Stimulated activated CD8-positive, alpha-beta memory T cell treated with anti-CD3 and anti-CD28 coated beads, Interleukin-15, amount 100 ng/mL, for 48 hours (primary cell): Measurements from ENCODE around the gene TMEM109.
"Not testable (repeated sequence)": the region's sequence is repeated elsewhere in the genome, so short reads cannot be mapped to it uniquely, and the experiment has no call there.

ENCODE experiments used
- DNase-seq, 2 donors: peaks; one replicate each; pipeline ENCODE4 v3.0.0-alpha.2; 2020; ENCODE audit warnings: low read depth in 2 of 2

The TMEM109 gene

DNA sequence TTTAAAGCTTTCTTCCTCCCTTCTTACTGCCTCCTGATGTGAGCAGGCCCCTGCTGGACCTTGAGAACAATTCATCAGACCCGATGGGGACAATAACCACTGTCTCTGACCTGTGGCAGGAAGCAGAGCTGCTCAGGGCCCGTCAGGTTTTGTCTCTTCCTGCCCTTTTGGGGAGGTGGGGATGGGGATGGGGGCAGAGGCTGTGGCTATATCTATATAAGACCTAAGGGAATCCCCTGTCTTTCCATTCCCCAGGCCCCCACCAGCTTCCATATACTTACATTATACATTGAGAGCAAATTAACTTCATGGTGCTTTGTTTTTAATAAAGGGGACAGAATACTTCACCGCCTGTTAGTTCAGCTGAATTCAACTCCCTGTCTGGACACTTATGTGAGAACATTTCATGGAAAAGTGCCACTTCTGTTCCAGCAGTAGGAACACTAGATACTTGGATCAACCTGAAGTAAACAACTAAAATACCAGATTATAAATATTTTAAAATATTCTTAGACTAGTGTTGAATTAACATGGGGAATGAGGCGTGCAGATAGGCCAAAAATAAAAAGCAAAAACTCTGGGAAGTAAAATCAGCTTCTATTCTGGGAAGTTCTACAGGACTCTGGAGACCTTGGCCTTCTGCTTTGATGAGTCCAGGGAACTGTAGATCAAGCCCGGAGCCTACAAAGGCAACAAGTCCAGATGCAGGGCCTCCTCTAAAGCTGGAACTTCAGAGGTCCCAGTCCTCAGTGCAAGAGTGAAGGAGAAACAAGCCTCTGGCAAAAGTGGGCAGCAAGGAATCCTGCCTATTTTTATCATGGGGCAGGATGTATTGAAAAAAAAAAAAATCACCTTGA, 35.5 kb upstream of the TMEM109 start:
- no peak for DNase-seq

- no peak for DNase-seq
Measured at GRCh38 chr11:60879104-60879503, 34.9 kb upstream of the TMEM109 start.

DNA sequence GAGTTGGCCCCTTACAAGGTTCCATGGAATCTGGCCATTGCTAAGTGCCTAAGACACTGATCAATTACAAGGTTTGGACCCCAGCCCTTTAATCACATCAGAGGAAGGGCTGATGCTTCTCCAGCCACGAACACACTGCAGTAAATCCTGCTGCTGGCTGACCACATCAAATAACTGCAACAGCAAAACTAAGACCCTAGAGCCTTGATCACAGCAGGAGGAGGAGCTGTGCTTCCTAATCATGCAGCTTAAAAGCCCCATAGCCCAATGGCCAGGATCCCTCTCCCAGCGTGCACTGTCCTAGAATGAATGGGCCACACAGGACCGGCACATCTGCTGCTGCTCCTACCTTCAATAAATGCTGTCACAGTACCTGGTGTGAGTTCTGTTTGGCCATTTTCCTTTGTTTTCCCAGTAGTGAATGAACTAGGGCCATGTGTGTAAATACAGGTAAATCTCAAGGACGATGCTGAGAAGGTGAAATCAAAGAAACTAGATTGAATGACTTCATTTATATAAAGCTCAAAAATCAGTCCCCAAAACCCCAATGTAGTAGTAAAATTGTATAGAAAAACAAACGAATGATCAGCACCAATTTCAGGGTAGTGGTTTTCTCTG, 33.9 kb upstream of the TMEM109 start:
- DNase-seq = no peak

GRCh38 chr11:60880643-60881282, 33.2 kb upstream of the TMEM109 start:
- no peak for DNase-seq

DNA sequence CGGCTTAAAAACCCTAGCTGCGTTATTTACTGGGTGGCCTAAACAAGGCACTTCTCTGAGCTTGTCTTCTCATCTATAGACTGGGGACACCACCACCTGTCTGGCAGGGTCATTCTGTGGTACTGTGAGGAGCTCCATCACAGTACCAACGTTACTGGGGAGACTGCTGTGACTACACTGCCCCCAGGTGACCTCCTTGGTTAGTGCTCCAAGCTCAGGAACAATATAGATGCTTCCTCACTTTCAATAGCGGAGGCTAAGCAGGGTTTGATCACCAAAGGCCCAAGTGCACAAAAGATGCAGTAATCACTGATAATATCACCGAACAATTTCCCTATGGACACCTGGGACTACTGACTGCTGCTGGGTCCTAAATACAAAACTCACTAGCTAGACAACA, 26.4 kb upstream of the TMEM109 start:
- no peak for DNase-seq

GRCh38 chr11:60889869-60890311, 24.1 kb upstream of the TMEM109 start:
- no peak for DNase-seq

GRCh38 chr11:60890696-60891095, 23.3 kb upstream of the TMEM109 start:
- DNase-seq = no peak

DNA sequence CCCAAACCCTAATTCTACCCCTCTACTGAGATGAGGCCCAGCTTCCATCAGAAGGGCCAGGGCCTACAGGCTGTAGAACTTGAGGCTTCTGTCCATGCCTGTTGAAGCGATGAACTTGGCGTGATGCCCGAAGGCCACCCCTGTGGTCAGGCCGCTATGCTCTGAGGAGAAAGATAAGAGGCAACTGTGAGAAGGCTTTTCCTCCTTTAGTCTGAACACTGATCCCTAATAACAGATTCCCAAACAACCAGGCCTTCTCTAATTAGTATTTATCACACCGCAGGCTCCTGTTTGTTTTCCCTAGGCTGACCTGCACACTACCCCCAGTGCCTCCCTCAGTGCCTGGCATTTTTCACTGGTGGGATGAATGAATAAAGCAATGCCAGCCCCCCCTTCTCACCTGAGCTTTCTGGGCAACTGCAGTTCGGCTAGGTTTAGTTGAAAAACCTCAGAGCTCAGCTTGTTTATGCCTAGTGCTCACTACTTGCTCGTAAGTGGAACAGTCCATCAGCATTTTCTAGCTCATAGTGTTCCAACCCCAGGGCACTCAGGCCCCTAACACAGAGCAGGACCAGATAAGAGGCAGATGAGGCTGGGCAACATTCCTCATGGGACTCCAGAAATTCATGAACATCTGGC, 22.7 kb upstream of the TMEM109 start:
- no peak for DNase-seq

DNA sequence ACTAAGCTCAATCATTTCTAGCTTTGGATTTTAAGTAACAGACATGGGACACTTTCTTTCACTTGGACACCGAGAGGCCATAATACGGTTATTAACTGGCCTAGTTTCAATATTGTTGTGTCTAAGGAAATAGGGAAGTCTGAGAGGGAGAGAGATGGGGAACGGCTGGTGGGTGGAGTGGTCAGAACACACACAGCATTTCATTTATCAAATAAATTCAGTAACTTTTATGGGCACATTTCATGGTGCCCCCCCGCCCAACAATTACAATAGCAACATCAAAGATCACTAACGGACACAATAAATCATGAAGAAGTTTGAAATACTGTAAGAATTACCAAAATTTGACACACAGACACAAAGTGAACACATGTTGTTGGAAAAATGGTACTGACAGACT, 18.3 kb upstream of the TMEM109 start:
- DNase-seq = no peak

GRCh38 chr11:60897496-60897895, 16.5 kb upstream of the TMEM109 start:
- no peak for DNase-seq

DNA sequence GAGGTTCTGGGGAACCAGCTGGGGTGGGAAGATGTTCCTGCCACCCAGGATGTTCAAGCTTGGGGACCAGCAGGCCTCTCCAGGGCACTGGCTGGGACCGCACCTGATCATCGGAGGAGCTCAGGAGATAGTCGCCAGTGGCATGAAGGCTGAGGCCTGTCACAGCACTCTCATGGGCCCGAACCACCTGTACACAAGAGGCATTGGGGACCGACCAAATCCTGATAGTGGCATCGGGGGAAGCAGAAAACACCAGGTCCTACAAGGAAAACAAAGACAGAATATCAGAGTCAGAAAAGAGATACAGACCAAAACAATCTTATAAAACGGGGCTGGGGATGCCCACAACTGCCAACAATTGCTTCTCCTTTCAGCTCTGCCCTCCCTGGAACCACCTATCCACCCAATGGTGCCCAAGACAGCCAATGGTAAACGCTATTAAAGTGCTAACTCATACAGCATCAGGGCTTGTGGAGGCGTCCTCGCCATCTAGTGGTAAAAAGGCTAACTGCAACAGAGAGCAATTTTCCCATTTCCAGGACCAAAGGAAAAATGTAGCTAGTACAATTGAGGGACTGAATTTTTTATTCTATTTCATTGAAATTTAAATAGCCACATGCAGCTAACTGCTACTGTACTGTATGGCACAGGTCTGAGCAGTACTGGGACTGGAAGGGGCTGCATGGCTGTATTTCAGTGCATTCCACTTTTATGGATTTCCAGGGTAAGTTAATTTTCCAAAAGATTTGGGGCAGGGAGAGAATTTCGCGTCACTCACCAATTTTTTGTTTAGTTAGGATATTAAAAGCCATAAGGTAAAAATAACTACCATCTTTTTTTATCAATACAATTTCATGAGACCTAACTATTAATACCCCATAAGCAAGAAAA, 14.7 kb upstream of the TMEM109 start:
- DNase-seq = no peak

- no peak for DNase-seq
Measured at GRCh38 chr11:60899977-60900376, 14.0 kb upstream of the TMEM109 start.

- no peak for DNase-seq
Measured at GRCh38 chr11:60900673-60901404, 13.1 kb upstream of the TMEM109 start.

DNA sequence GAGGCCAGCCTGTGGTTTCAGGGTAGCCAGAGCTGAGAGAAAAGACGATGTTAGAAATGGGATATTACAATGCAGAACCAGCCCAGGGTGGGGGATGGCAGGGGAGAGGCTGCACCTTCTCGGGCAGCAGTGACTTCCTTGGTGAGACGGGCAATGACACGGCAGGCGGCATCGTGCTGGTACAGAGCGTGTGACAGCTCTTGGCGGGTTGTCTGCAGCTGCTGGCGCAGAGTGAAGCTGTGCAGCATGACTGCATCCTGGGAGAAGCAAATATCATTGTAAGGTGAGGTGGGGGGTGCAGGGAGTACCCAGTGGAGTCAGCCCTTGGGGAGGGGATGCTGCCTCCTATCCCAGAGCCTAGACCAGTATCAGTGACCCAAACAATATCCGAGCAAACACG, 11.3 kb upstream of the TMEM109 start:
- no peak for DNase-seq

- no peak for DNase-seq
Measured at GRCh38 chr11:60905047-60905446, 8.9 kb upstream of the TMEM109 start.

DNA sequence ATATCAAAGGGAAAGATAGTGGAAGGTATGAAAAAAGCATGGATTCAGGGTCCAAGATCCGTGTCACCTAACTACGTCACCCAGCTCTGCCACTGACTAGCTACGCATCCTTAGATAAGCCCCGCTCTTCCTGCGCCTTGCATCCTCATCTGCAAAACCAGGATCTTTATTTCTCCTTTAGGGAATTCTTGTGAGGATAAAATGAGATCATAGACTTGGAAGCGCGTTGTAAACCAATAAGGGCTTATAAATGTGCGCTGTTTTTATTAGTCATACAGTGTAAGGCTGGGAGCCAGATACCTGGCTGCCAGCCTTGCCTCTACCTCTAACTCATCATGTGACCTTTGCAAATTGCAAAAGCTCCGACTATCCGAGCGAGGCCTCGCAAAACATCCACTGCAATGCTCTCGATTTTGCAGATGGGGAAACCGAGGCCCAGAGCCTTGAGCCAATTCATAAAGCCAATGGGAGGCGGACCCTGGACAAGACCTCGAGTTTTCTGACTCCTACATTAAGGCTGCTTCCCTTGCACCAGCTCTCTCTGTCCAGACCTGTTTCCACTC, 8.3 kb upstream of the TMEM109 start:
- no peak for DNase-seq

GRCh38 chr11:60906132-60906972, 7.6 kb upstream of the TMEM109 start, which contains the start of gene PRPF19:
TSS of gene PRPF19 (minus strand) at chr11:60906585. CDS start at chr11:60906382, 203 bp downstream.
- DNase-seq = peak; percentile 97

DNA sequence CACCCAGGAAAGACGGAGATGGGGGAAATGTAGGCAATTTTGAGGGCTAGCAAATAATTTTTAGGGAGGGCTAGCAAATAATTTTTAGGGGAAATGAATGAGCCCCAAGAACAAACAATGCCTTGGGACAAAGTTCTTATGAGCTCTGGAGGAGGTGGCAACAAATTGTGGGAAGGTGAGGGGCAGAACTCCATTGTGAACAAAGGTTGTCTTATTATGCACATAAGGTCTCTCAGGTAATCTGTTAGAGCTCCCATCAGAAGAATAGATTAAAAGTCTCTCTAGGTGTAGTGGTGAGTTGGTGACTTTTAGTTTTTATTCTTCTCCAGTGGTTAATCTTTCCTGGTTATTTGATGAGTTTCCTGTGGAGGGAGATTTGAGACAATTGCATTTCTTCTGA, 5.2 kb upstream of the TMEM109 start:
- DNase-seq = no peak

DNA sequence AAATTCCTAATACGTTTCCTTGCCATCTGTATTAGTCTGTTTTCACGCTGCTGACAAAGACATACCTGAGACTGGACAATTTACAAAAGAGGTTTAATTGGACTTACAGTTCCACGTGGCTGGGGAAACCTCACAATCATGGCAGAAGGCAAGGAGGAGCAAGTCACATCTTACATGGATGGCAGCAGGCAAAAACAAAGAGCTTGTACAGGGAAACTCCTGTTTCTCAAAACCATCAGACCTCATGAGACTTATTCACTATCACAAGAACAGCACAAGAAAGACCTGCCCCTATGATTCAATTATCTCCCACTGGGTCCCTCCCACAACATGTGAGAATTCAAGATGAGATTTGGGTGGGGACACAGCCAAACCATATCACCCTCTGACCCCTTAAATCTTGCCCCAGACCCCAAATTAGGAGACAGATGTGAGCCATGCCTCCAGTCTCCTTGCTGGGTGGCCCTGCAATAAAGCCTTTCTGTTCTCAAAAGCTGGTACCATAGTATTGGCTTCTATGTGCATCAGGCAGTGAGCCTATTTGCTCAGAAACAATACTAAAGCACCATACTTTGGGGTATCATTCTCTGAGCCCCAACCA, 4.2 kb upstream of the TMEM109 start:
- DNase-seq = not testable (repeated sequence)
